Osteoblast (primary cell): ENCODE measurements around the gene SMAD4. TPM values are rescaled to one million over a fixed set of nuclear protein-coding genes. Genes with fewer than 3 reads are reported as not detected.

ENCODE experiments used
- DNase-seq: peaks from one replicate; pipeline ENCODE4 v3.0.0; 2011; ENCODE audit warnings: low spot score, mixed read lengths; ENCODE audit not compliant: insufficient read length; ENCODE audit errors: missing footprints
- H2AFZ ChIP-seq: 2 replicates; pipeline ENCODE4 v1.6.0; 2011; ENCODE audit warnings: mild to moderate bottlenecking, low read length
- H3K27ac ChIP-seq: 2 replicates; pipeline ENCODE4 v1.5.1; 2011; ENCODE audit warnings: mild to moderate bottlenecking, low read depth, low read length, moderate library complexity
- H3K27me3 ChIP-seq: 2 replicates; pipeline ENCODE4 v1.6.0; 2012; ENCODE audit warnings: mild to moderate bottlenecking, control low read depth, inconsistent platforms, low read length, moderate library complexity; ENCODE audit not compliant: insufficient read depth
- H3K36me3 ChIP-seq: 2 replicates; pipeline ENCODE4 v1.5.1; 2011; ENCODE audit warnings: mild to moderate bottlenecking, low read length, control low read depth, moderate library complexity; ENCODE audit not compliant: insufficient read depth
- H3K4me1 ChIP-seq: 2 replicates; pipeline ENCODE4 v1.5.1; 2011; ENCODE audit warnings: mild to moderate bottlenecking, low read length, control low read depth, moderate library complexity; ENCODE audit not compliant: insufficient read depth
- H3K4me2 ChIP-seq: 2 replicates; pipeline ENCODE4 v1.6.0; 2011; ENCODE audit warnings: mild to moderate bottlenecking, low read length; ENCODE audit not compliant: insufficient read depth
- H3K4me3 ChIP-seq: fragments of 200-600 bp; sonication (generic); 3 replicates; pipeline ENCODE4 v1.5.1; 2012; ENCODE audit warnings: mild to moderate bottlenecking, low read length, inconsistent platforms; ENCODE audit not compliant: insufficient read depth
- H3K79me2 ChIP-seq: 2 replicates; pipeline ENCODE4 v1.6.0; 2012; ENCODE audit warnings: mild to moderate bottlenecking, low read length, control low read depth, inconsistent platforms; ENCODE audit not compliant: insufficient read depth
- H3K9me3 ChIP-seq: 2 replicates; pipeline ENCODE4 v1.5.1; 2011; ENCODE audit warnings: low read depth, low read length, control low read depth
- H4K20me1 ChIP-seq: 2 replicates; pipeline ENCODE4 v1.6.0; 2012; ENCODE audit warnings: mild to moderate bottlenecking, low read length, control low read depth; ENCODE audit not compliant: insufficient read depth
- CTCF ChIP-seq: IDR thresholded peaks from 2 replicates; pipeline ENCODE4 v1.5.1; 2011; ENCODE audit warnings: mild to moderate bottlenecking, low read depth, low read length, moderate library complexity; ENCODE audit errors: extremely low read depth
- total RNA-seq: library from RNA; depleted of rRNA; stranded (reverse); fragments of >200 nt; gene quantifications from 2 replicates; pipeline ENCODE4 v1.2.3, GENCODE V29; 2012

Gene SMAD4
- total RNA-seq, 1 donor, result 121 TPM

GRCh38 chr18:51021226-51021965 lies 8.6 kb upstream of the SMAD4 start:
- Histone ChIP-seq H3K27ac (no peak overlapping the region), H3K27me3 (no peaks in the 10 kb centered on the region), H3K9me3 (no peaks in the 10 kb centered on the region), H3K79me2 (peaks cover 7% of the 10 kb centered on the region), H3K4me3 (no peak overlapping the region), H3K4me1 (no peaks in the 10 kb centered on the region), H3K36me3 (no peaks in the 10 kb centered on the region), H4K20me1 (peaks cover 10% of the 10 kb centered on the region), H3K4me2 (no peak overlapping the region), H2AFZ (no peak overlapping the region)
- no peak for TF ChIP-seq CTCF
- DNase-seq, result no peak

- Histone ChIP-seq H3K36me3 (no peaks in the 10 kb centered on the region), H3K4me2 (no peak overlapping the region), H2AFZ (no peak overlapping the region), H3K79me2 (peaks cover 31% of the 10 kb centered on the region), H3K9me3 (no peaks in the 10 kb centered on the region), H3K4me1 (peaks cover 18% of the 10 kb centered on the region), H3K27ac (no peak overlapping the region), H3K4me3 (no peak overlapping the region), H4K20me1 (peaks cover 3% of the 10 kb centered on the region), H3K27me3 (no peaks in the 10 kb centered on the region)
- TF ChIP-seq CTCF, result no peak
- no peak for DNase-seq
Measured at GRCh38 chr18:51025512-51025911, 4.5 kb upstream of the SMAD4 start.

GRCh38 chr18:51028201-51028805 lies 1.7 kb upstream of the SMAD4 start:
- Histone ChIP-seq H3K4me2 (peak overlapping the region; percentile 28), H3K79me2 (peaks cover 58% of the 10 kb centered on the region), H3K4me1 (peaks cover 31% of the 10 kb centered on the region), H3K36me3 (peaks cover 1% of the 10 kb centered on the region), H3K27ac (no peak overlapping the region), H4K20me1 (peaks cover 23% of the 10 kb centered on the region), H2AFZ (no peak overlapping the region), H3K27me3 (no peaks in the 10 kb centered on the region), H3K9me3 (no peaks in the 10 kb centered on the region), H3K4me3 (no peak overlapping the region)
- no peak for TF ChIP-seq CTCF
- DNase-seq, result no peak

GRCh38 chr18:51029378-51029693 lies 677 bp upstream of the SMAD4 start:
- Histone ChIP-seq H3K4me2 (peak overlapping the region; percentile 93), H3K36me3 (peaks cover 4% of the 10 kb centered on the region), H3K4me3 (peak overlapping the region; percentile 91), H3K9me3 (no peaks in the 10 kb centered on the region), H3K27ac (peak overlapping the region; percentile 97), H3K4me1 (peaks cover 31% of the 10 kb centered on the region), H2AFZ (peak overlapping the region; percentile 95), H4K20me1 (peaks cover 31% of the 10 kb centered on the region), H3K27me3 (no peaks in the 10 kb centered on the region), H3K79me2 (peaks cover 65% of the 10 kb centered on the region)
- TF ChIP-seq CTCF, result no peak
- no peak for DNase-seq
